Neutrophil (primary cell): ENCODE data around the gene AKT3.

Experiments
- H3K27ac ChIP-seq: fragments of 200-600 bp; sonication (generic); 2 replicates; pipeline ENCODE4 v1.5.1; 2016; ENCODE audit warnings: mild to moderate bottlenecking, moderate library complexity
- H3K27me3 ChIP-seq: fragments of 200-600 bp; sonication (generic); 2 replicates; pipeline ENCODE4 v1.6.0; 2016; ENCODE audit warnings: mild to moderate bottlenecking
- H3K36me3 ChIP-seq: fragments of 200-600 bp; sonication (generic); 2 replicates; pipeline ENCODE4 v1.5.1; 2017
- H3K4me1 ChIP-seq, 2 experiments: fragments of 200-600 bp in 1 of 2; sonication (generic) in 1 of 2; 1 replicate in 1 of 2; 2 replicates in 1 of 2; pipeline versions ENCODE4 v1.5.1 to v1.6.1; 2013 to 2016; ENCODE audit warnings: low read depth in 1 of 2, low read length in 1 of 2, mild to moderate bottlenecking in 1 of 2, moderate library complexity in 1 of 2; ENCODE audit not compliant: control insufficient read depth in 1 of 2, insufficient read depth in 1 of 2
- H3K4me3 ChIP-seq, 2 experiments: fragments of 200-600 bp in 1 of 2; sonication (generic) in 1 of 2; 1 replicate in 1 of 2; 2 replicates in 1 of 2; pipeline ENCODE4 v1.5.1; 2013 to 2016; ENCODE audit warnings: low read depth in 1 of 2, low read length in 1 of 2, mild to moderate bottlenecking in 1 of 2, moderate library complexity in 1 of 2
- H3K9me3 ChIP-seq: fragments of 200-600 bp; sonication (generic); 2 replicates; pipeline ENCODE4 v1.5.1; 2016
- CTCF ChIP-seq: fragments of 200-600 bp; sonication (generic); IDR thresholded peaks from 2 replicates; pipeline ENCODE4 v1.5.1; 2016; ENCODE audit warnings: antibody characterized with exemption

The AKT3 gene

GRCh38 chr1:243738020-243738419, 112.0 kb downstream of the AKT3 start:
- Histone ChIP-seq H3K9me3 (no peaks in the 10 kb centered on the region), H3K36me3 (no peaks in the 10 kb centered on the region), H3K27me3 (no peaks in the 10 kb centered on the region), H3K27ac (no peak overlapping the region), H3K4me1 (peaks cover 22% of the 10 kb centered on the region in 2 experiments), H3K4me3 (no peak overlapping the region)
- TF ChIP-seq CTCF = no peak

DNA sequence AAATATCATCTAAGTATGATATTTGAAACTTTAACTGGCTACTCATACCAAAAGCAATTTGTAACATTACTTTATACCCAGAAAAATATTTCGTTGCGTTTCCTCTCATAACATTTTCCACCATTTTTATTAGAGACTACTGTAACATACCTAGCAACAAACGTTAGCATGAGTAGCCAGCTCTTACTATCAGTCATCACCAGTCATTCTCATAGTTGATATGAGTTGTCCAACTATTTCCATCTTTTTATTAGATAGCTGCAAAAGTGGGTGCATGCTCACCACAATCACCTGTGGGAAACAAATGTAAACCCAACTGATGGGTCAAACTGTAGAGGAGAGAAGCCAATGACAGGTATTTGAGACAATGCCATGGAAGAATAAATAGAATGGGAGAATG, 114.6 kb downstream of the AKT3 start:
- H3K4me1 ChIP-seq = peaks cover 48% of the 10 kb centered on the region in 2 experiments
- no peaks in the 10 kb centered on the region for H3K36me3 ChIP-seq
- H3K27me3 ChIP-seq = no peaks in the 10 kb centered on the region
- no peaks in the 10 kb centered on the region for H3K9me3 ChIP-seq
- no peak overlapping the region for H3K27ac ChIP-seq
- H3K4me3 ChIP-seq = no peak overlapping the region
- no peak for TF ChIP-seq CTCF

DNA sequence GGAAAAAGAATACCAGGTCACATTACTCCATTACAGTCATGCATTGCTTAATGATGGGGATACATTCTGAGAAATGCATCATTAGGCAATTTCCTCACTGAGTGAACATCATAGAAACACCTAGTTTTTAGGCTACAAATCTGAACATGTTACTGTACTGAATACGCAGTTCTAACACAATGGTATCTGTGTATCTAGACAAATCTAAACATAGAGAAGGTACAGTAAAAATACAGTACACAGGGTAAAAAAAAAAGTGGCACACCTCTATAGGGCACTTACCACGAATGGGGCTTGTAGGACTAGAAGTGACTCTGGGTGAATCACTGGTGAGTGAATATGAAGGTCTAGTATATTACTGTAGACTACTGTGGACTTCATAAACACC, 115.7 kb downstream of the AKT3 start:
- TF ChIP-seq CTCF = no peak
- Histone ChIP-seq H3K4me1 (peaks cover 56 to 57% of the 10 kb centered on the region in 2 experiments), H3K27ac (peak overlapping the region; percentile 70), H3K36me3 (no peaks in the 10 kb centered on the region), H3K9me3 (no peaks in the 10 kb centered on the region), H3K27me3 (no peaks in the 10 kb centered on the region), H3K4me3 (peak overlapping the region in 1 of 2 experiments; percentile 3)

DNA sequence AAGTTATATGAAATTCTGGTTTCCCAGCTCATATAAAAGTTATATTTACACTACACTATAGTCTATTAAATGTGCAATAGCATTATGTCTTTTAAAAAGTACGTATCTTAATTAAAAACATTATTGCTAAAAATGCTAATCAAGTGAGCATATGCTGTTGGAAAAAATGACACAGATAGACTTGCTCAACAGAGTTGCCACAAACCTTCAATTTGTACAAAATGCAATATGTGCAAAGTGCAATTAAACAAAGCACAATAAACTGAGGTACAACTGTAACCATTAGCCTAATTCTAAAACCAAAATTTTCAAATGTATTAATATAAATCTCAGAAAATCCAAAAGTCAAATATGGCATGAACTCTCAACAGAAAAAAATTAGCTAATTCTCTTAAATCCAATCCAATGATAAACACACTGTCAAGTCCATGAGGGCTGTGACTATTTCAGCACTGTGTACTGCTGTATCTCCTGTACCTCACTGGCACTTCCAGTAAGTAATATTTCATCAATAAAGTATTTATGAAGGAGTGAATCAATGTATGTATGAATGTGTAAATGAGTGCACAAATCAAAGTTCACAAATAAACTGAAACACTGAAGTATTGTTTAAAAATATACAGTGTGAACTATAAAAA, 116.3 kb downstream of the AKT3 start:
- H3K4me3 ChIP-seq = peak overlapping the region in 1 of 2 experiments; percentile 3
- no peaks in the 10 kb centered on the region for H3K36me3 ChIP-seq
- TF ChIP-seq CTCF = no peak
- peaks cover 61 to 62% of the 10 kb centered on the region in 2 experiments for H3K4me1 ChIP-seq
- H3K27ac ChIP-seq = peak overlapping the region; percentile 70
- no peaks in the 10 kb centered on the region for H3K27me3 ChIP-seq
- no peaks in the 10 kb centered on the region for H3K9me3 ChIP-seq

- Histone ChIP-seq H3K4me3 (no peak overlapping the region), H3K27me3 (no peaks in the 10 kb centered on the region), H3K4me1 (peaks cover 72 to 74% of the 10 kb centered on the region in 2 experiments), H3K9me3 (no peaks in the 10 kb centered on the region), H3K27ac (peak overlapping the region; percentile 77), H3K36me3 (no peaks in the 10 kb centered on the region)
- no peak for TF ChIP-seq CTCF
Observed at GRCh38 chr1:243732637-243733036, 117.4 kb downstream of the AKT3 start.
